HCT116 (cell line): ENCODE data around the gene ERVFRD-1. TPM values are rescaled to one million over a fixed set of nuclear protein-coding genes. Genes with fewer than 3 reads are reported as not detected.

Experiments
- ATAC-seq: fragments of 200-7000 bp; cut with Tn5 transposase; 2 replicates; pipeline ENCODE4 v1.9.1; 2020; ENCODE audit warnings: mild to moderate bottlenecking, moderate library complexity
- BruUV-seq: library from RNA; stranded (reverse); fragments of 400-500 nt; replicated peaks from 2 replicates; lab custom pipeline; 2021; lab: Mats Ljungman, UMichigan
- CTCF ChIA-PET: fragments of 300-600 bp; sonication (Branson Sonifier 250); formaldehyde crosslinking; loops from one replicate; lab custom pipeline; 2021; ENCODE audit warnings: antibody characterized with exemption; lab: Charles Lee
- POLR2A ChIA-PET: fragments of 300-600, 350-600 bp; sonication (Branson Sonifier 250); formaldehyde crosslinking; loops from one replicate; lab custom pipeline; 2021; ENCODE audit warnings: antibody characterized with exemption; lab: Charles Lee
- RAD21 ChIA-PET, 2 experiments: fragments of 300-600 bp; sonication (Branson Sonifier 250); formaldehyde crosslinking; loops; one replicate each; lab custom pipeline; 2023; ENCODE audit warnings: low total read pairs in 2 of 2; ENCODE audit not compliant: uncharacterized antibody in 2 of 2, unreplicated experiment in 2 of 2, low non-redundant PET in 1 of 2; lab: Charles Lee
- DNase-seq: peaks from one replicate; pipeline ENCODE4 v3.0.0-alpha.2; 2010; ENCODE audit warnings: low read depth, low spot score
- H2AFZ ChIP-seq: fragments of 200-600 bp; shearing (Covaris generic), sonication (generic); 2 replicates; pipeline ENCODE4 v1.6.1; 2017; ENCODE audit warnings: low read depth, mixed run types, mixed read lengths, antibody characterized with exemption, low read length; ENCODE audit not compliant: poor library complexity, severe bottlenecking
- H3K27ac ChIP-seq: 2 replicates; pipeline ENCODE4 v1.5.1; 2012; ENCODE audit warnings: low read depth, low read length
- H3K27me3 ChIP-seq: fragments of 200-600 bp; sonication (generic); 2 replicates; pipeline ENCODE4 v1.6.1; 2016; ENCODE audit warnings: mixed run types, low read length, mixed read lengths; ENCODE audit not compliant: insufficient read depth
- H3K36me3 ChIP-seq, 2 experiments: fragments of 200-500 bp in 1 of 2; fragments of 200-600 bp in 1 of 2; sonication (Bioruptor generic) in 1 of 2; sonication (generic) in 1 of 2; 2 replicates each; pipeline versions ENCODE4 v1.5.1 to v1.6.1; 2014 to 2016; ENCODE audit warnings: low read length in 2 of 2, inconsistent platforms in 1 of 2, mixed read lengths in 1 of 2, mixed run types in 1 of 2; ENCODE audit not compliant: insufficient read depth in 2 of 2, control insufficient read depth in 1 of 2
- H3K4me1 ChIP-seq, 2 experiments: fragments of 200-600 bp in 1 of 2; sonication (generic) in 1 of 2; 2 replicates each; pipeline versions ENCODE4 v1.5.1 to v1.6.1; 2012 to 2017; ENCODE audit warnings: low read length in 2 of 2, inconsistent platforms in 1 of 2, mild to moderate bottlenecking in 1 of 2, mixed read lengths in 1 of 2, mixed run types in 1 of 2, moderate library complexity in 1 of 2; ENCODE audit not compliant: insufficient read depth in 2 of 2, control insufficient read depth in 1 of 2
- H3K4me2 ChIP-seq: fragments of 200-600 bp; sonication (generic); 2 replicates; pipeline ENCODE4 v1.6.1; 2017; ENCODE audit warnings: mixed run types, low read length, mixed read lengths
- H3K4me3 ChIP-seq, 2 experiments: fragments of 200-600 bp in 1 of 2; sonication (generic) in 1 of 2; replicated peaks in 1 of 2; 2 replicates each; pipeline ENCODE4 v1.5.1; 2011 to 2016; ENCODE audit warnings: low read length in 2 of 2, control low read depth in 1 of 2, low read depth in 1 of 2, mild to moderate bottlenecking in 1 of 2, mixed read lengths in 1 of 2, mixed run types in 1 of 2
- H3K79me2 ChIP-seq: fragments of 200-600 bp; sonication (generic); 2 replicates; pipeline ENCODE4 v1.6.1; 2017; ENCODE audit warnings: mild to moderate bottlenecking, mixed run types, low read length, moderate library complexity, mixed read lengths; ENCODE audit not compliant: insufficient read depth
- H3K9ac ChIP-seq: fragments of 200-600 bp; sonication (generic); 2 replicates; pipeline ENCODE4 v1.6.1; 2016; ENCODE audit warnings: low read length, mixed read lengths
- H3K9me2 ChIP-seq: fragments of 200-600 bp; sonication (generic), shearing (Covaris generic); 2 replicates; pipeline ENCODE4 v1.6.1; 2017; ENCODE audit warnings: mixed run types, mild to moderate bottlenecking, moderate library complexity; ENCODE audit not compliant: insufficient read depth
- H3K9me3 ChIP-seq, 2 experiments: fragments of 200-500 bp in 1 of 2; fragments of 200-600 bp in 1 of 2; sonication (Bioruptor generic) in 1 of 2; sonication (generic) in 1 of 2; 2 replicates each; pipeline ENCODE4 v1.6.1; 2014 to 2017; ENCODE audit warnings: low read length in 2 of 2, mixed read lengths in 2 of 2, inconsistent platforms in 1 of 2, low read depth in 1 of 2, mild to moderate bottlenecking in 1 of 2, mixed run types in 1 of 2, moderate library complexity in 1 of 2; ENCODE audit not compliant: control insufficient read depth in 1 of 2, insufficient read depth in 1 of 2
- H4K20me1 ChIP-seq: fragments of 200-600 bp; sonication (generic), shearing (Covaris generic); 2 replicates; pipeline ENCODE4 v1.6.1; 2017; ENCODE audit warnings: mixed run types, mild to moderate bottlenecking, moderate library complexity; ENCODE audit not compliant: insufficient read depth
- CBX3 ChIP-seq: IDR thresholded peaks from 2 replicates; pipeline ENCODE4 v1.6.1; 2012; ENCODE audit warnings: low read depth
- CEBPB ChIP-seq: IDR thresholded peaks from 2 replicates; pipeline ENCODE4 v1.6.1; 2012; ENCODE audit warnings: low read depth
- EGR1 ChIP-seq: IDR thresholded peaks from 2 replicates; pipeline ENCODE4 v1.6.1; 2012; ENCODE audit warnings: low read depth
- ELF1 ChIP-seq: IDR thresholded peaks from 2 replicates; pipeline ENCODE4 v1.6.1; 2012; ENCODE audit warnings: low read depth, borderline replicate concordance
- EZH2 ChIP-seq: fragments of 200-600 bp; sonication (generic); IDR thresholded peaks from 2 replicates; pipeline ENCODE4 v1.6.1; 2017; ENCODE audit warnings: antibody characterized with exemption, mixed run types
- EZH2phosphoT487 ChIP-seq: fragments of 200-600 bp; IDR thresholded peaks from 2 replicates; pipeline ENCODE4 v1.6.1; 2018; ENCODE audit warnings: antibody characterized with exemption, borderline replicate concordance
- FOSL1 ChIP-seq: IDR thresholded peaks from 2 replicates; pipeline ENCODE4 v1.6.1; 2012; ENCODE audit warnings: low read depth
- JUND ChIP-seq: IDR thresholded peaks from 2 replicates; pipeline ENCODE4 v1.6.1; 2012
- MAX ChIP-seq: IDR thresholded peaks from 2 replicates; pipeline ENCODE4 v1.6.1; 2012
- POLR2A ChIP-seq: IDR thresholded peaks from 2 replicates; pipeline ENCODE4 v1.7.0; 2011; ENCODE audit warnings: borderline replicate concordance; ENCODE audit not compliant: insufficient read depth, insufficient read length; ENCODE audit errors: extremely low read depth
- POLR2AphosphoS5 ChIP-seq: IDR thresholded peaks from 2 replicates; pipeline ENCODE4 v1.6.1; 2011; ENCODE audit warnings: mild to moderate bottlenecking, low read depth, low read length, moderate library complexity
- RAD21 ChIP-seq: IDR thresholded peaks from 2 replicates; pipeline ENCODE4 v1.6.1; 2012; ENCODE audit warnings: low read depth, mild to moderate bottlenecking
- SP1 ChIP-seq: IDR thresholded peaks from 2 replicates; pipeline ENCODE4 v1.6.1; 2012; ENCODE audit warnings: low read depth
- SRF ChIP-seq: IDR thresholded peaks from 2 replicates; pipeline ENCODE4 v1.6.1; 2012; ENCODE audit warnings: low read depth
- TCF7L2 ChIP-seq: IDR thresholded peaks from 2 replicates; pipeline ENCODE4 v1.7.0; 2011; ENCODE audit warnings: borderline replicate concordance, inconsistent platforms; ENCODE audit not compliant: insufficient read depth, insufficient read length; ENCODE audit errors: extremely low read depth
- ZFX ChIP-seq: fragments of 450-650 bp; IDR thresholded peaks from 2 replicates; pipeline ENCODE4 v1.6.1; 2017
- ZNF274 ChIP-seq: fragments of 200-500 bp; sonication (Bioruptor generic); IDR thresholded peaks from 2 replicates; pipeline ENCODE4 v1.6.1; 2014; ENCODE audit warnings: mild to moderate bottlenecking, low read depth, low read length, inconsistent platforms
- intact Hi-C: fragments of 100-400 bp; cut with micrococcal nuclease; formaldehyde crosslinking; loops from 2 replicates; pipeline ENCODE4 v1.10.0; 2022
- total RNA-seq: library from RNA; stranded (reverse); gene quantifications from one replicate; pipeline ENCODE4 v1.2.1, GENCODE V29; 2021; ENCODE audit not compliant: unreplicated experiment
- TF ChIP-seq, protein P1 (sequence below): IDR thresholded peaks from 2 replicates; pipeline ENCODE4 v1.6.1; 2012
- TF ChIP-seq, protein P2 (sequence below), 3 experiments: fragments of 200-600 bp in 1 of 3; sonication (generic) in 1 of 3; IDR thresholded peaks in 2 of 3; conservative IDR thresholded peaks in 1 of 3; 2 replicates each; pipeline ENCODE4 v1.5.1; 2012 to 2017; ENCODE audit warnings: low read depth in 2 of 3, low read length in 2 of 3, antibody characterized with exemption in 1 of 3, borderline replicate concordance in 1 of 3, control low read depth in 1 of 3, mild to moderate bottlenecking in 1 of 3, mixed read lengths in 1 of 3, mixed run types in 1 of 3, moderate library complexity in 1 of 3; ENCODE audit not compliant: insufficient read depth in 1 of 3
- TF ChIP-seq, protein P3 (sequence below): IDR thresholded peaks from 2 replicates; pipeline ENCODE4 v1.6.1; 2011; ENCODE audit warnings: mild to moderate bottlenecking, low read length, moderate library complexity; ENCODE audit not compliant: insufficient replicate concordance; ENCODE audit errors: extremely low read depth

Gene ERVFRD-1
- total RNA-seq, 1 experiment from 2014 or later: not detected

DNA sequence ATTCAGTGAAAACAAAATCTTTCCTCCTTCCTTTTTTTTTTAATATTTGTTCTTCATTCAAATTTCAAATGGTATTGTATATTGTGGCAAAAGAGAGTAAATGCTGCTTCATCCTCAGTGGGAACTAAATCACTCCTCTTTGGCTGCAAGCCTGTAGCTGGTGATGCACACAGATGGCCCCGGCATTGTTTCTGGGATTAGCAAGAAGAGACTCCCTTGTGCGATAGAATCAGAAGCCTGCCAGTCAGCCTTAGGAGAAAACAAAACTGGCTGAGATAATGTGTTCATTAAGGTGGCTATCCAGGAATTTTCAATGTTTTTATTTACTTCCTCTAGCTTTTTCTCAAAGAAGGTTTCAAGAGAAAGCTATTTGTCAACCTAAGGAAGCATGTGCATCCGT lies 46.7 kb downstream of the ERVFRD-1 start:
- Histone ChIP-seq H3K9ac (no peak overlapping the region), H3K4me1 (no peaks in the 10 kb centered on the region), H3K9me3 (no peaks in the 10 kb centered on the region), H3K4me2 (no peak overlapping the region), H4K20me1 (no peaks in the 10 kb centered on the region), H3K27ac (no peak overlapping the region), H3K36me3 (no peaks in the 10 kb centered on the region), H3K9me2 (no peaks in the 10 kb centered on the region), H3K4me3 (no peak overlapping the region), H2AFZ (no peak overlapping the region), H3K27me3 (no peaks in the 10 kb centered on the region), H3K79me2 (no peaks in the 10 kb centered on the region)
- BruUV-seq: no TSS peak
- CTCF ChIA-PET: interaction anchor here (0.6 to 2.0 kb wide), 5 partner anchors 53 to 586 kb away, joined by 3 to 8 read pairs (median 3); no protein-coding TSS in a partner anchor
- TF ChIP-seq ZNF274 (no peak), EGR1 (no peak), MAX (no peak), ZFX (no peak), CEBPB (no peak), RAD21 (no peak), JUND (no peak), POLR2A (no peak), POLR2AphosphoS5 (no peak), EZH2 (no peak), SP1 (no peak), FOSL1 (no peak), EZH2phosphoT487 (no peak), CBX3 (no peak), TCF7L2 (no peak), SRF (no peak), ELF1 (no peak)
- TF ChIP-seq, protein P1, sequence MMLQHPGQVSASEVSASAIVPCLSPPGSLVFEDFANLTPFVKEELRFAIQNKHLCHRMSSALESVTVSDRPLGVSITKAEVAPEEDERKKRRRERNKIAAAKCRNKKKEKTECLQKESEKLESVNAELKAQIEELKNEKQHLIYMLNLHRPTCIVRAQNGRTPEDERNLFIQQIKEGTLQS: no peak
- TF ChIP-seq, protein P2, sequence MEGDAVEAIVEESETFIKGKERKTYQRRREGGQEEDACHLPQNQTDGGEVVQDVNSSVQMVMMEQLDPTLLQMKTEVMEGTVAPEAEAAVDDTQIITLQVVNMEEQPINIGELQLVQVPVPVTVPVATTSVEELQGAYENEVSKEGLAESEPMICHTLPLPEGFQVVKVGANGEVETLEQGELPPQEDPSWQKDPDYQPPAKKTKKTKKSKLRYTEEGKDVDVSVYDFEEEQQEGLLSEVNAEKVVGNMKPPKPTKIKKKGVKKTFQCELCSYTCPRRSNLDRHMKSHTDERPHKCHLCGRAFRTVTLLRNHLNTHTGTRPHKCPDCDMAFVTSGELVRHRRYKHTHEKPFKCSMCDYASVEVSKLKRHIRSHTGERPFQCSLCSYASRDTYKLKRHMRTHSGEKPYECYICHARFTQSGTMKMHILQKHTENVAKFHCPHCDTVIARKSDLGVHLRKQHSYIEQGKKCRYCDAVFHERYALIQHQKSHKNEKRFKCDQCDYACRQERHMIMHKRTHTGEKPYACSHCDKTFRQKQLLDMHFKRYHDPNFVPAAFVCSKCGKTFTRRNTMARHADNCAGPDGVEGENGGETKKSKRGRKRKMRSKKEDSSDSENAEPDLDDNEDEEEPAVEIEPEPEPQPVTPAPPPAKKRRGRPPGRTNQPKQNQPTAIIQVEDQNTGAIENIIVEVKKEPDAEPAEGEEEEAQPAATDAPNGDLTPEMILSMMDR (IDR thresholded peaks at IDR 0.05 in 2 of 3, conservative IDR thresholded peaks at IDR 0.05 in 1 of 3; ENCODE audit: borderline replicate concordance in 1 of 3, insufficient read depth in 1 of 3, low read depth in 2 of 3, low read length in 2 of 3): no peak
- TF ChIP-seq, protein P3, sequence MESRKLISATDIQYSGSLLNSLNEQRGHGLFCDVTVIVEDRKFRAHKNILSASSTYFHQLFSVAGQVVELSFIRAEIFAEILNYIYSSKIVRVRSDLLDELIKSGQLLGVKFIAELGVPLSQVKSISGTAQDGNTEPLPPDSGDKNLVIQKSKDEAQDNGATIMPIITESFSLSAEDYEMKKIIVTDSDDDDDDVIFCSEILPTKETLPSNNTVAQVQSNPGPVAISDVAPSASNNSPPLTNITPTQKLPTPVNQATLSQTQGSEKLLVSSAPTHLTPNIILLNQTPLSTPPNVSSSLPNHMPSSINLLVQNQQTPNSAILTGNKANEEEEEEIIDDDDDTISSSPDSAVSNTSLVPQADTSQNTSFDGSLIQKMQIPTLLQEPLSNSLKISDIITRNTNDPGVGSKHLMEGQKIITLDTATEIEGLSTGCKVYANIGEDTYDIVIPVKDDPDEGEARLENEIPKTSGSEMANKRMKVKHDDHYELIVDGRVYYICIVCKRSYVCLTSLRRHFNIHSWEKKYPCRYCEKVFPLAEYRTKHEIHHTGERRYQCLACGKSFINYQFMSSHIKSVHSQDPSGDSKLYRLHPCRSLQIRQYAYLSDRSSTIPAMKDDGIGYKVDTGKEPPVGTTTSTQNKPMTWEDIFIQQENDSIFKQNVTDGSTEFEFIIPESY: no peak
- POLR2A ChIA-PET: no interaction called here
- ATAC-seq: no peak
- intact Hi-C loops: loop anchor here (5.0 kb wide), 2 partner anchors 218 to 432 kb away; no protein-coding TSS in a partner anchor
- RAD21 ChIA-PET: no interaction called here
- no peak for DNase-seq
